ENCODE results near the gene SPTBN1.

SPTBN1 gene

GRCh38 chr2:54577944-54578647, 122.0 kb downstream of the SPTBN1 start:
- DNase-seq: no peak

- DNase-seq: no peak
Observed at GRCh38 chr2:54578648-54579045, 122.5 kb downstream of the SPTBN1 start.

- no peak for DNase-seq
Observed at GRCh38 chr2:54579061-54579681, 123.0 kb downstream of the SPTBN1 start.

- peak in 1 of 2 donors; percentile 37 for DNase-seq
Observed at GRCh38 chr2:54579682-54580620, 123.8 kb downstream of the SPTBN1 start.

GRCh38 chr2:54581326-54582039, 125.4 kb downstream of the SPTBN1 start:
- no peak for DNase-seq

- DNase-seq: no peak
Observed at GRCh38 chr2:54582987-54583386, 126.9 kb downstream of the SPTBN1 start.

GRCh38 chr2:54584598-54584997, 128.5 kb downstream of the SPTBN1 start:
- no peak for DNase-seq

GRCh38 chr2:54585136-54585733, 129.1 kb downstream of the SPTBN1 start:
- DNase-seq: no peak

GRCh38 chr2:54586062-54586461, 129.9 kb downstream of the SPTBN1 start:
- no peak for DNase-seq

GRCh38 chr2:54586494-54586893, 130.4 kb downstream of the SPTBN1 start:
- DNase-seq: no peak

GRCh38 chr2:54587171-54588016, 131.3 kb downstream of the SPTBN1 start:
- DNase-seq: no peak

- DNase-seq: no peak
Observed at GRCh38 chr2:54588244-54588899, 132.2 kb downstream of the SPTBN1 start.

GRCh38 chr2:54589038-54589339, 132.9 kb downstream of the SPTBN1 start:
- no peak for DNase-seq

- DNase-seq: peak; percentile 31 to 35
Observed at GRCh38 chr2:54589340-54590215, 133.5 kb downstream of the SPTBN1 start.

GRCh38 chr2:54590216-54591120, 134.3 kb downstream of the SPTBN1 start:
- no peak for DNase-seq

GRCh38 chr2:54591551-54591950, 135.4 kb downstream of the SPTBN1 start:
- no peak for DNase-seq

- no peak for DNase-seq
Observed at GRCh38 chr2:54593249-54593648, 137.1 kb downstream of the SPTBN1 start.

- DNase-seq: no peak
Observed at GRCh38 chr2:54594048-54594447, 137.9 kb downstream of the SPTBN1 start.
